ENCODE data around the gene OR13C9. TPM values are rescaled to one million over a fixed set of nuclear protein-coding genes. Genes with fewer than 3 reads are reported as not detected.
"Not testable (repeated sequence)": the region's sequence is repeated elsewhere in the genome, so short reads cannot be mapped to it uniquely, and the experiment has no call there.

Gene OR13C9
- total RNA-seq: not detected

GRCh38 chr9:104618104-104618503, at the start of gene OR13C9:
TSS of gene OR13C9 (minus strand) at chr9:104618204. CDS start at chr9:104618204, 0 bp downstream.
- intact Hi-C loops (cut with DNase I): no loop called here
- TF ChIP-seq CTCF (IDR thresholded peaks at IDR 0.05) (no peak), POLR2A (IDR thresholded peaks at IDR 0.05) (no peak)
- H3K4me1 ChIP-seq: no peaks in the 10 kb centered on the region
- no peaks in the 10 kb centered on the region for H3K27me3 ChIP-seq
- H3K27ac ChIP-seq: no peak within 1 kb of the TSS
- H3K4me3 ChIP-seq: no peak within 1 kb of the TSS
- 52 to 75% methylated on average over 2 of the region's 2 CpGs for WGBS, 2 donors
- no peaks in the 10 kb centered on the region for H3K9me3 ChIP-seq
- no peaks in the 10 kb centered on the region for H3K36me3 ChIP-seq
- DNase-seq: no peak

GRCh38 chr9:104658496-104659195, 40.6 kb upstream of the OR13C9 start:
- Histone ChIP-seq H3K9me3 (no peaks in the 10 kb centered on the region), H3K27ac (no peak overlapping the region), H3K27me3 (no peaks in the 10 kb centered on the region), H3K36me3 (no peaks in the 10 kb centered on the region), H3K4me3 (no peak overlapping the region), H3K4me1 (no peaks in the 10 kb centered on the region)
- no peak for DNase-seq
- TF ChIP-seq CTCF (IDR thresholded peaks at IDR 0.05) (no peak), POLR2A (IDR thresholded peaks at IDR 0.05) (no peak)
- intact Hi-C loops (cut with DNase I): no loop called here
- WGBS, 2 donors: 39 to 62% methylated on average over 2 of the region's 2 CpGs

GRCh38 chr9:104635456-104635855, 17.5 kb upstream of the OR13C9 start:
- no peaks in the 10 kb centered on the region for H3K4me1 ChIP-seq
- H3K9me3 ChIP-seq: peaks cover 0 to 17% (median 0%) of the 10 kb centered on the region in 3 donors
- no peak overlapping the region for H3K4me3 ChIP-seq
- H3K36me3 ChIP-seq: no peaks in the 10 kb centered on the region
- intact Hi-C loops (cut with DNase I): no loop called here
- no peaks in the 10 kb centered on the region for H3K27me3 ChIP-seq
- no peak overlapping the region for H3K27ac ChIP-seq
- TF ChIP-seq CTCF (IDR thresholded peaks at IDR 0.05) (no peak), POLR2A (IDR thresholded peaks at IDR 0.05) (no peak)
- DNase-seq: no peak

GRCh38 chr9:104633976-104634520, 16.0 kb upstream of the OR13C9 start:
- Histone ChIP-seq H3K27ac (no peak overlapping the region), H3K36me3 (no peaks in the 10 kb centered on the region), H3K27me3 (no peaks in the 10 kb centered on the region), H3K4me3 (no peak overlapping the region), H3K4me1 (no peaks in the 10 kb centered on the region), H3K9me3 (peaks cover 0 to 11% (median 0%) of the 10 kb centered on the region in 3 donors)
- WGBS, 2 donors: 86 to 98% methylated on average over 7 to 14 of the region's 30 CpGs
- intact Hi-C loops (cut with DNase I): no loop called here
- no peak for DNase-seq
- no peak for TF ChIP-seq POLR2A (IDR thresholded peaks at IDR 0.05)
- no peak for TF ChIP-seq CTCF (IDR thresholded peaks at IDR 0.05)

GRCh38 chr9:104625964-104626363, 8.0 kb upstream of the OR13C9 start:
- intact Hi-C loops (cut with DNase I): not testable (repeated sequence)

More at GRCh38 chr9:104625964-104626363, 8.0 kb upstream of the OR13C9 start:
- H3K9me3 ChIP-seq, H3K27ac ChIP-seq, H3K4me3 ChIP-seq, H3K27me3 ChIP-seq, H3K36me3 ChIP-seq, H3K4me1 ChIP-seq, DNase-seq: not testable (repeated sequence)

Data from esophagus squamous epithelium (tissue), 5 donors.